Neural cell (in vitro differentiated cells): Measurements from ENCODE around the gene ELAC1. TPM values are rescaled to one million over a fixed set of nuclear protein-coding genes. Genes with fewer than 3 reads are reported as not detected.

ENCODE experiments used
- H2AFZ ChIP-seq: fragments of 200-600, 300-800 bp; sonication (generic), shearing (Covaris generic); 2 replicates; pipeline ENCODE4 v1.6.0; 2014; ENCODE audit warnings: low read depth, mild to moderate bottlenecking, antibody characterized with exemption, low read length, moderate library complexity
- H3F3A ChIP-seq: fragments of 200-600 bp; shearing (Covaris generic); 2 replicates; pipeline ENCODE4 v1.6.1; 2016; ENCODE audit warnings: mild to moderate bottlenecking, moderate library complexity, mixed read lengths, antibody characterized with exemption, low read length; ENCODE audit not compliant: insufficient read depth, poor library complexity, severe bottlenecking
- H3K27ac ChIP-seq: fragments of 200-600, 300-800 bp; sonication (generic), shearing (Covaris generic); 2 replicates; pipeline ENCODE4 v1.5.1; 2014; ENCODE audit warnings: mild to moderate bottlenecking, low read length, moderate library complexity
- H3K27me3 ChIP-seq: fragments of 300-800, 200-600 bp; sonication (generic), shearing (Covaris generic); 2 replicates; pipeline ENCODE4 v1.6.0; 2014; ENCODE audit warnings: mild to moderate bottlenecking, low read depth, low read length, moderate library complexity; ENCODE audit not compliant: insufficient read depth
- H3K36me3 ChIP-seq: fragments of 300-800, 200-600 bp; sonication (generic), shearing (Covaris generic); 2 replicates; pipeline ENCODE4 v1.5.1; 2014; ENCODE audit warnings: mild to moderate bottlenecking, antibody characterized with exemption, low read length, moderate library complexity; ENCODE audit not compliant: insufficient read depth
- H3K4me2 ChIP-seq: fragments of 300-800, 200-600 bp; sonication (generic), shearing (Covaris generic); 2 replicates; pipeline ENCODE4 v1.6.0; 2014; ENCODE audit warnings: mild to moderate bottlenecking, low read length
- H3K4me3 ChIP-seq: fragments of 300-800, 200-600 bp; sonication (generic), shearing (Covaris generic); 2 replicates; pipeline ENCODE4 v1.5.1; 2014; ENCODE audit warnings: mild to moderate bottlenecking, low read length, moderate library complexity
- H3K79me2 ChIP-seq: fragments of 200-600 bp; shearing (Covaris generic); replicated peaks from 2 replicates; pipeline ENCODE4 v1.6.0; 2014; ENCODE audit warnings: mild to moderate bottlenecking, low read length, moderate library complexity; ENCODE audit not compliant: insufficient read depth
- H3K9ac ChIP-seq: fragments of 300-800, 200-600 bp; sonication (generic), shearing (Covaris generic); 2 replicates; pipeline ENCODE4 v1.6.1; 2016; ENCODE audit warnings: mild to moderate bottlenecking, low read length, mixed read lengths
- H3K9me2 ChIP-seq: fragments of 200-600 bp; shearing (Covaris generic); 2 replicates; pipeline ENCODE4 v1.6.1; 2016; ENCODE audit warnings: mild to moderate bottlenecking, low read length, mixed read lengths; ENCODE audit not compliant: insufficient read depth
- H3K9me3 ChIP-seq: fragments of 200-600, 300-800 bp; sonication (generic), shearing (Covaris generic); 2 replicates; pipeline ENCODE4 v1.6.1; 2016; ENCODE audit warnings: mild to moderate bottlenecking, mixed run types, low read length, moderate library complexity, mixed read lengths
- H4K20me1 ChIP-seq: fragments of 200-600 bp; shearing (Covaris generic); 2 replicates; pipeline ENCODE4 v1.6.1; 2016; ENCODE audit warnings: mild to moderate bottlenecking, mixed run types; ENCODE audit not compliant: insufficient read depth
- EP300 ChIP-seq: fragments of 450-650 bp; conservative IDR thresholded peaks from 2 replicates; pipeline ENCODE4 v1.6.1; 2014; ENCODE audit warnings: antibody characterized with exemption, mild to moderate bottlenecking, moderate library complexity; ENCODE audit not compliant: poor library complexity, severe bottlenecking
- EZH2 ChIP-seq: fragments of 200-600, 300-800 bp; shearing (Covaris generic), sonication (generic); IDR thresholded peaks from 2 replicates; pipeline ENCODE4 v1.6.1; 2014; ENCODE audit warnings: antibody characterized with exemption, low read length, borderline replicate concordance, mild to moderate bottlenecking; ENCODE audit not compliant: insufficient read depth, poor library complexity, severe bottlenecking
- MXI1 ChIP-seq: fragments of 450-650 bp; conservative IDR thresholded peaks from 2 replicates; pipeline ENCODE4 v1.6.1; 2014; ENCODE audit warnings: antibody characterized with exemption, mild to moderate bottlenecking; ENCODE audit not compliant: poor library complexity, severe bottlenecking
- POLR2AphosphoS5 ChIP-seq: IDR thresholded peaks from 2 replicates; pipeline ENCODE4 v1.6.1; 2012
- RAD21 ChIP-seq: fragments of 450-650 bp; conservative IDR thresholded peaks from 2 replicates; pipeline ENCODE4 v1.6.1; 2014; ENCODE audit warnings: antibody characterized with exemption, mild to moderate bottlenecking, moderate library complexity
- REST ChIP-seq: IDR thresholded peaks from 2 replicates; pipeline ENCODE4 v1.6.1; 2012; ENCODE audit warnings: borderline replicate concordance
- SMC3 ChIP-seq: fragments of 450-650 bp; conservative IDR thresholded peaks from 2 replicates; pipeline ENCODE4 v1.6.1; 2014; ENCODE audit warnings: antibody characterized with exemption, mild to moderate bottlenecking, moderate library complexity; ENCODE audit not compliant: poor library complexity
- TAF1 ChIP-seq: IDR thresholded peaks from 2 replicates; pipeline ENCODE4 v1.6.1; 2012; ENCODE audit warnings: low read depth
- polyA plus RNA-seq: library from polyadenylated mRNA; depleted of rRNA; stranded (reverse); fragments of >200 nt; gene quantifications from 2 replicates; pipeline ENCODE4 v1.2.3, GENCODE V29; 2014
- TF ChIP-seq, protein P1 (sequence below): fragments of 450-650 bp; IDR thresholded peaks from 2 replicates; pipeline ENCODE4 v1.5.1; 2014; ENCODE audit warnings: antibody characterized with exemption, mild to moderate bottlenecking, moderate library complexity; ENCODE audit not compliant: poor library complexity, severe bottlenecking

The ELAC1 gene
- polyA plus RNA-seq, 1 donor from 2014 or later = 20.6 TPM

DNA sequence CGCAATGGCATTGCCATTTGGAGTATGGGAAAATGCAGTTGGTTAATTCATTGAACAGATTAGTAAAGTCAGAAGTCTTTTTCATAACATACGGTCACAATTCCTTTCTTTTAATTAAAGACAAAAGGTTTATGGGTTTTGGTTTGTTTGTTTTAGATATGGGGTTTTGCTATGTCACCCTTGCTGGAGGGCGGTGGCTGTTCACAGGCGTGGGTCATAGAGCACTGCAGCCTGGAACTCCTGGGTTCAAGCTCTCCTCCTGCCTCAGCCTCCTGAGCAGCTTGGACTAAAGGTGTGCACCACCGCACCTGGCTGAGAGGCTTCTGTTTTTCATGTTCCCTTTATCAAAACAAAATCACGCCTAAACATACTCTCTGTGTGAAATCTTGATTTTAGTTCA, 18.7 kb upstream of the ELAC1 start:
- no peak for TF ChIP-seq TAF1
- TF ChIP-seq EZH2 = no peak
- TF ChIP-seq MXI1 = no peak
- TF ChIP-seq RAD21 = no peak
- no peak for TF ChIP-seq POLR2AphosphoS5
- TF ChIP-seq REST = no peak
- TF ChIP-seq, protein P1, sequence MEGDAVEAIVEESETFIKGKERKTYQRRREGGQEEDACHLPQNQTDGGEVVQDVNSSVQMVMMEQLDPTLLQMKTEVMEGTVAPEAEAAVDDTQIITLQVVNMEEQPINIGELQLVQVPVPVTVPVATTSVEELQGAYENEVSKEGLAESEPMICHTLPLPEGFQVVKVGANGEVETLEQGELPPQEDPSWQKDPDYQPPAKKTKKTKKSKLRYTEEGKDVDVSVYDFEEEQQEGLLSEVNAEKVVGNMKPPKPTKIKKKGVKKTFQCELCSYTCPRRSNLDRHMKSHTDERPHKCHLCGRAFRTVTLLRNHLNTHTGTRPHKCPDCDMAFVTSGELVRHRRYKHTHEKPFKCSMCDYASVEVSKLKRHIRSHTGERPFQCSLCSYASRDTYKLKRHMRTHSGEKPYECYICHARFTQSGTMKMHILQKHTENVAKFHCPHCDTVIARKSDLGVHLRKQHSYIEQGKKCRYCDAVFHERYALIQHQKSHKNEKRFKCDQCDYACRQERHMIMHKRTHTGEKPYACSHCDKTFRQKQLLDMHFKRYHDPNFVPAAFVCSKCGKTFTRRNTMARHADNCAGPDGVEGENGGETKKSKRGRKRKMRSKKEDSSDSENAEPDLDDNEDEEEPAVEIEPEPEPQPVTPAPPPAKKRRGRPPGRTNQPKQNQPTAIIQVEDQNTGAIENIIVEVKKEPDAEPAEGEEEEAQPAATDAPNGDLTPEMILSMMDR = no peak
- no peak for TF ChIP-seq EP300
- no peak for TF ChIP-seq SMC3
- no peak overlapping the region for H3K9ac ChIP-seq

GRCh38 chr18:50950626-50951025, 17.2 kb upstream of the ELAC1 start:
- TF ChIP-seq, protein P1 = no peak
- no peak for TF ChIP-seq TAF1
- no peak for TF ChIP-seq RAD21
- no peak for TF ChIP-seq EP300
- TF ChIP-seq REST = no peak
- no peak for TF ChIP-seq MXI1
- TF ChIP-seq SMC3 = no peak
- no peak for TF ChIP-seq EZH2
- TF ChIP-seq POLR2AphosphoS5 = no peak
- H3K4me3 ChIP-seq = no peak overlapping the region
- no peaks in the 10 kb centered on the region for H3F3A ChIP-seq
- no peak overlapping the region for H3K9ac ChIP-seq
- H3K9me2 ChIP-seq = no peaks in the 10 kb centered on the region
- H3K36me3 ChIP-seq = no peaks in the 10 kb centered on the region
- no peak overlapping the region for H3K27ac ChIP-seq
- no peaks in the 10 kb centered on the region for H4K20me1 ChIP-seq
- no peaks in the 10 kb centered on the region for H3K27me3 ChIP-seq
- no peaks in the 10 kb centered on the region for H3K9me3 ChIP-seq
- H2AFZ ChIP-seq = no peak overlapping the region
- H3K79me2 ChIP-seq = no peaks in the 10 kb centered on the region
- H3K4me2 ChIP-seq = no peak overlapping the region

More for the DNA sequence above, 18.7 kb upstream of the ELAC1 start:
- H2AFZ ChIP-seq = no peak overlapping the region
- no peaks in the 10 kb centered on the region for H3K9me2 ChIP-seq
- H3K9me3 ChIP-seq = no peaks in the 10 kb centered on the region
- no peaks in the 10 kb centered on the region for H3K36me3 ChIP-seq
- no peak overlapping the region for H3K27ac ChIP-seq
- H4K20me1 ChIP-seq = no peaks in the 10 kb centered on the region
- no peaks in the 10 kb centered on the region for H3K79me2 ChIP-seq
- H3K4me3 ChIP-seq = no peak overlapping the region
- no peaks in the 10 kb centered on the region for H3K27me3 ChIP-seq
- no peaks in the 10 kb centered on the region for H3F3A ChIP-seq
- no peak overlapping the region for H3K4me2 ChIP-seq
